T follicular helper cell (primary cell): Measurements from ENCODE around the gene PSIP1.
"Not testable (repeated sequence)": the region's sequence is repeated elsewhere in the genome, so short reads cannot be mapped to it uniquely, and the experiment has no call there.

Experiments
- DNase-seq: peaks from one replicate; pipeline ENCODE4 v3.0.0-alpha.2; 2020; ENCODE audit warnings: low read depth

PSIP1 gene

DNA sequence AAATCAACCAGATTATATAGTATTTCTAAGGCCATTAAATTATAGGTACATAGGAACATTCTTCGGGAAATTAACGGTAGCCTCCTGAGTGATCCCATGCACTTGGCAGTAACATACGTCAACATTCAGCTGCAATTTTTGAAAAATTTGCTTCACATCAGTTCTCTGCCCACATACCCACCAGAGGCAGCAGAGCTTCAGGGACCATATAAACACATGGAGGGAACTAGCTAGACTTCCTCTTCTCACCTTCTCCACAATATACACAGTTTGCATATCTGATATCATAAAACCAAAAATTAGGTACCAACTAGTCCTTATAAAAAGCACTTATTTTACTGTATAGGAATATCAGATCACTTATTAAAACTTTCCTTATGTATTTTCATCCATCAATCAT is 4.8 kb downstream of the PSIP1 start:
- no peak for DNase-seq

DNA sequence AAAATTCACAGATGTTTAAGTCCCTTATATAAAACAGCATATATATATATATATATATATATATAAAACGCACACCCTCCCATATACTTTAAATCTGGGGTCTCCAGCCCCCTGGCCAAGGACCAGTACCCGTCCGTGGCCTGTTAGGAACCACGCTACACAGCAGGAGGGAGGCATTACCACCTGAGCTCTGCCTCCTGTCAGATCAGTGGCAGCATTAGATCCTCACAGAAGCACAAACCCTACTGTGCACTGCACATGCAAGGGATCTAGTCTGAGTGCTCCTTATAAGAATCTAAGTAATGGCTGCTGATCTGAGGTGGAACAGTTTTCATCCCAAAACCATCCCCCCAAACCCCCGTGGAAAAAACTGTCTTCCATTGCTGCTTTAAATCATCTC is 9.0 kb downstream of the PSIP1 start:
- no peak for DNase-seq

GRCh38 chr9:15501179-15501578 is 9.6 kb downstream of the PSIP1 start:
- no peak for DNase-seq

GRCh38 chr9:15499139-15499538 is 11.6 kb downstream of the PSIP1 start:
- DNase-seq, result no peak

- no peak for DNase-seq
Measured at GRCh38 chr9:15498246-15498995, 12.3 kb downstream of the PSIP1 start.

DNA sequence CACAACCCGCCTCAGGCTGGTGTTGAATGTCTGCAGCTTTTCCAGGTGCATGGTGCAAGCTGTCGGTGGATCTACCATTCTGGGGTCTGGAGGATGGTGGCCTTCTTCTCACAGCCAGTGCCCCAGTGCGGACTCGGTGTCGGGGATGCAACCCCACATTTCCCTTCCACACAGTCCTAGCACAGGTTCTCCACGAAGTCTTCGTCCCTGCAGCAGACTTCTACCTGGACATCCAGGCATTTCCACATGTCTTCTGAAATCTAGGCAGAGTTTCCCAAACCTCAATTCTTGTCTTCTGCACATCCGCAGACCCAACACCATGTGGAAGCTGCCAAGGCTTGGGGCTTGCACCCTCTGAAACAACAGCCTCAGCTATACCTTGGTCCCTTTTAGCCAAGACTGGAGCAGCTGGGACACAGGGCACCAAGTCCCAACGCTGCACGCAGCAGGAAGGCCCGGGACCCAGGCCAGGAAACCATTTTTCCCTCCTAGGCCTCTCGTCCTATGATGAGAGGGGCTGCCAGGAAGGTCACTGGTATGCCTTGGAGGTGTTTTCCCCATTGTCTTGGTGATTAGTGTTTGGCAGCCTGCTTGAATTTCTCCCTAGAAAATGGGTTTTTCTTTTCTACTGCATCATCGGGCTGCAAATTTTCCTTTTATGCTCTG is 18.2 kb downstream of the PSIP1 start:
- no peak for DNase-seq

- no peak for DNase-seq
Measured at GRCh38 chr9:15491950-15492349, 18.8 kb downstream of the PSIP1 start.

- DNase-seq, result no peak
Measured at GRCh38 chr9:15485836-15486666, 24.7 kb downstream of the PSIP1 start.

- DNase-seq, result no peak
Measured at GRCh38 chr9:15484802-15485201, 26.0 kb downstream of the PSIP1 start.

GRCh38 chr9:15482146-15482545 is 28.6 kb downstream of the PSIP1 start:
- no peak for DNase-seq

GRCh38 chr9:15480028-15480427 is 30.7 kb downstream of the PSIP1 start:
- DNase-seq, result no peak

DNA sequence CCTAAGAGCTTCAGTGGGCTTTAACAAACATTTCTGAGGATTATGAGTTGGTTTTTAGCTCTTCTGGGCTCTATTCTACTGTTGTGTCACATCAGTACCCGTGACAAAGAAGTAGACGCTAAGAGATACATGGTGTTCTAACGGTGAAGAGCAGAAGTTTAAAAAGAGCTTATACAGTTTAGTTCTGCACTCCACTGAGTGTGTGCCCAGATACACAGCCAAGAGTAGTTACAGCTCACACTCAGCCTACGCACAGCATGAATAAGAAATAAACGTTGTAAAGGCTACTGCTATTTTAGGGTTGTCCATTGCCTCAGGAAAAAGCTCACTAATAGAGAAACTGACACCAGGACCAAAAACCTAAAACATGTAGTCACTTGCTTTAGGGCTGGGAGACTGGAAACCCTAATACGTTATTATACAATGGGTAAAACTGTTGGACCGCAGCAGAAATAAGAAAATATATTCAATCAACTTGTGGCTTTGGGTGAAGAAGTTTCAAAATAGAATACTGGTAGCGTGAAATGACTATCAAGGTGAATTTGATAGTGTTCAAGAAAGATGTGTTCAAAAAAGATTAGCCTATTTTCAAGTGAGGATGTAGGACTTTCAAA is 34.7 kb downstream of the PSIP1 start:
- no peak for DNase-seq

- no peak for DNase-seq
Measured at GRCh38 chr9:15469862-15470261, 40.9 kb downstream of the PSIP1 start.

GRCh38 chr9:15469406-15469805 is 41.4 kb downstream of the PSIP1 start:
- DNase-seq, result no peak

DNA sequence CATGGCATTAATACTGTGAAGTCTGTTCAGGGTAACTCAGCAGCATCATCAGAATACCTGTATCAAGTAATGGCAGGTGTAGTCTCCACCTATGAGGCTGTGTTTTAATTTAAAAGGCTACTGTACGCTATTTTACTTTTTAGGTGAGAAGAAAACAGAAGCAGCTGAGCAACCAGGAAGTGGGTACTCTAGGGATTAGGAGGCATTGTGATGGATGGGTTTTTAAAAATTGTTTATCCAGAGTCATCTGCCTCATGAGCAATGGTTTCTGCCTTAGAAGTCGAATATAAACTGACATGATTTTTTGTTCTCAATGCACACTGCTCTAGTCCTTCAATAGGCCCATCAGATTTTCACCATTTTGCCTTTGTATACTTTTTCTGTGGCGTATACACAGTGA is 42.6 kb downstream of the PSIP1 start:
- DNase-seq, result no peak

- no peak for DNase-seq
Measured at GRCh38 chr9:15461601-15462000, 49.2 kb downstream of the PSIP1 start.

- DNase-seq, result no peak
Measured at GRCh38 chr9:15461056-15461455, 49.7 kb downstream of the PSIP1 start.

DNA sequence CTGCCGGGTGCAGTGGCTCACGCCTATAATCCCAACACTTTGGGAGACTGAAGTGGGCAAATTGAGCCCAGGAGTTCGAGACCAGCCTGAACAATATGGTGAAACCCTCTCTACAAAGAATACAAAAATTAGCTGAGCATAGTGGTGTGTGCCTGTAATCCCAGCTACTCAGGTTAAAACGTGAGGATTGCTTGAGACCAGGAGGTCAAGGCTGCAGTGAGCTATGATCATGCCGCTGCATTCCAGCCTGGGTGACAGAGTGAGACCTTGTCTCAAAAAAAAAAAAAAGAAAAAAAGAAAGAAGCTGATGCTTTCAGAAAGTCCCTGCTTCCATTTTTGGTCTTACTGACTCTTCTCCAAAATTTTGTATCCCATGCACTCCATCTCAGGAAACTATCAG is 56.8 kb downstream of the PSIP1 start:
- DNase-seq, result no peak

DNA sequence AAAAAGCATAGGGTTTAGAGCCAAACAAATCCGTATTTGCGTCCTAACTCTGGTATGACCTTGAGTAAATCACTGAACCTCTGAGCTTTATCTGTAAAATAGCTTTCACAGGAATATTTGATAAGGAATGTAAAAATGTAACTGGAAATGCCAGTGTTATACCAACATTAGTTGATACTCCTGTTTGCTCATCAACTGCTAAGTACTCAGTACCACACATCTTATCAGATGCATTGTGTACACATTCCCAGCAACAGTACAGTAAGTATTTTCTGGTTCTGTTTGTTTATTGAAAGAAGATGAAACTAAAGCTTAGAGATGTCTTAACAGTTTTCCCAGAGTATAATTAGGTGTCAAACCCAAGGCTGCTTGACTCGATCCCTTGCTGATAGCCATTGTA is 66.6 kb downstream of the PSIP1 start:
- DNase-seq, result no peak

DNA sequence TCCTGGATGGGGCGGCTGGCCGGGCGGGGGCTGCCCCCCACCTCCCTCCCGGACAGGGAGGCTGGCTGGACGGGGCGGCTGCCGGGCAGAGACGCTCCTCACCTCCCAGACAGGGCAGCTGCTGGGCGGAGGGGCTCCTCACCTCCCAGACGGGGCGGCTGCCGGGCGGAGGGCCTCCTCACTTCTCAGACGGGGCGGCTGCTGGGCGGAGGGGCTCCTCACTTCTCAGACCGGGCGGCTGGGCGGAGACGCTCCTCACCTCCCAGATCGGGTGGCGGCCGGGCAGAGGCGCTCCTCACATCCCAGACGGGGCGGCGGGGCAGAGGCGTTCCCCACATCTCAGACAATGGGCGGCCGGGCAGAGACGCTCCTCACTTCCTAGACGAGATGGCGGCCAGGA is 68.5 kb downstream of the PSIP1 start:
- not testable (repeated sequence) for DNase-seq

GRCh38 chr9:15441841-15442240 is 68.9 kb downstream of the PSIP1 start:
- DNase-seq, result not testable (repeated sequence)

GRCh38 chr9:15438891-15439290 is 71.9 kb downstream of the PSIP1 start:
- no peak for DNase-seq
